Neural progenitor cell (in vitro differentiated cells): ENCODE measurements around the gene UNC5A. TPM values are rescaled to one million over a fixed set of nuclear protein-coding genes. Genes with fewer than 3 reads are reported as not detected.
A peak's percentile ranks its signal among the peaks of the same experiment; 100 is the strongest.

Source experiments
- DNase-seq: peaks from one replicate; pipeline ENCODE4 v3.0.0-alpha.2; 2016; ENCODE audit warnings: low spot score
- H2AFZ ChIP-seq: fragments of 200-600 bp; sonication (generic); replicated peaks from 2 replicates; pipeline ENCODE4 v1.6.1; 2016; ENCODE audit warnings: antibody characterized with exemption
- H3F3A ChIP-seq: fragments of 200-600 bp; sonication (generic); 2 replicates; pipeline ENCODE4 v1.6.1; 2016; ENCODE audit warnings: antibody characterized with exemption, low read depth
- H3K27ac ChIP-seq: fragments of 200-600 bp; sonication (generic); 2 replicates; pipeline ENCODE4 v1.5.1; 2016; ENCODE audit warnings: mild to moderate bottlenecking
- H3K27me3 ChIP-seq: fragments of 200-600 bp; sonication (generic); 2 replicates; pipeline ENCODE4 v1.6.1; 2016; ENCODE audit warnings: mild to moderate bottlenecking, moderate library complexity
- H3K36me3 ChIP-seq: fragments of 200-600 bp; sonication (generic); 2 replicates; pipeline ENCODE4 v1.5.1; 2016
- H3K4me1 ChIP-seq: fragments of 200-600 bp; sonication (generic); 2 replicates; pipeline ENCODE4 v1.6.1; 2016; ENCODE audit warnings: mixed run types
- H3K4me2 ChIP-seq: fragments of 200-600 bp; sonication (generic); 2 replicates; pipeline ENCODE4 v1.6.1; 2016
- H3K4me3 ChIP-seq: fragments of 200-600 bp; sonication (generic); 2 replicates; pipeline ENCODE4 v1.5.1; 2016
- H3K79me2 ChIP-seq: fragments of 200-600 bp; sonication (generic); 2 replicates; pipeline ENCODE4 v1.6.1; 2016; ENCODE audit warnings: low read depth
- H3K9ac ChIP-seq: fragments of 200-600 bp; sonication (generic); 2 replicates; pipeline ENCODE4 v1.6.1; 2016
- H3K9me3 ChIP-seq: fragments of 200-600 bp; sonication (generic); 2 replicates; pipeline ENCODE4 v1.5.1; 2016; ENCODE audit warnings: low read depth
- H4K20me1 ChIP-seq: fragments of 200-600 bp; sonication (generic); 2 replicates; pipeline ENCODE4 v1.6.1; 2016; ENCODE audit warnings: low read depth
- H3K27ac Mint-ChIP-seq: 3 replicates; pipeline ENCODE4 v1.8.0; 2021; ENCODE audit warnings: mixed read lengths
- H3K27me3 Mint-ChIP-seq: 2 replicates; pipeline ENCODE4 v1.8.0; 2022; ENCODE audit warnings: low read depth, mild to moderate bottlenecking, inconsistent platforms, moderate library complexity, mixed read lengths; ENCODE audit not compliant: insufficient read depth
- H3K36me3 Mint-ChIP-seq: 3 replicates; pipeline ENCODE4 v1.8.0; 2021; ENCODE audit warnings: mixed read lengths
- H3K4me1 Mint-ChIP-seq: 3 replicates; pipeline ENCODE4 v1.8.0; 2021; ENCODE audit warnings: mixed read lengths
- H3K4me3 Mint-ChIP-seq: 3 replicates; pipeline ENCODE4 v1.8.0; 2021; ENCODE audit warnings: mild to moderate bottlenecking, moderate library complexity, mixed read lengths
- H3K9me3 Mint-ChIP-seq: 3 replicates; pipeline ENCODE4 v1.8.0; 2020; ENCODE audit warnings: mixed read lengths
- CTCF ChIP-seq: fragments of 200-600 bp; sonication (generic); IDR thresholded peaks from 2 replicates; pipeline ENCODE4 v1.5.1; 2017; ENCODE audit warnings: antibody characterized with exemption, mild to moderate bottlenecking
- EZH2 ChIP-seq: fragments of 200-600 bp; sonication (generic); IDR thresholded peaks from 2 replicates; pipeline ENCODE4 v1.6.1; 2017; ENCODE audit warnings: antibody characterized with exemption, mild to moderate bottlenecking, moderate library complexity
- EZH2phosphoT487 ChIP-seq: fragments of 200-600 bp; sonication (generic); IDR thresholded peaks from 2 replicates; pipeline ENCODE4 v1.6.1; 2017; ENCODE audit warnings: antibody characterized with exemption
- total RNA-seq: library from RNA; depleted of rRNA; stranded (reverse); fragments of >200 nt; gene quantifications from 2 replicates; pipeline ENCODE4 v1.2.3, GENCODE V29; 2015; ENCODE audit warnings: low replicate concordance

UNC5A gene
- total RNA-seq, 1 donor from 2014 or later = 1.2 TPM

DNA sequence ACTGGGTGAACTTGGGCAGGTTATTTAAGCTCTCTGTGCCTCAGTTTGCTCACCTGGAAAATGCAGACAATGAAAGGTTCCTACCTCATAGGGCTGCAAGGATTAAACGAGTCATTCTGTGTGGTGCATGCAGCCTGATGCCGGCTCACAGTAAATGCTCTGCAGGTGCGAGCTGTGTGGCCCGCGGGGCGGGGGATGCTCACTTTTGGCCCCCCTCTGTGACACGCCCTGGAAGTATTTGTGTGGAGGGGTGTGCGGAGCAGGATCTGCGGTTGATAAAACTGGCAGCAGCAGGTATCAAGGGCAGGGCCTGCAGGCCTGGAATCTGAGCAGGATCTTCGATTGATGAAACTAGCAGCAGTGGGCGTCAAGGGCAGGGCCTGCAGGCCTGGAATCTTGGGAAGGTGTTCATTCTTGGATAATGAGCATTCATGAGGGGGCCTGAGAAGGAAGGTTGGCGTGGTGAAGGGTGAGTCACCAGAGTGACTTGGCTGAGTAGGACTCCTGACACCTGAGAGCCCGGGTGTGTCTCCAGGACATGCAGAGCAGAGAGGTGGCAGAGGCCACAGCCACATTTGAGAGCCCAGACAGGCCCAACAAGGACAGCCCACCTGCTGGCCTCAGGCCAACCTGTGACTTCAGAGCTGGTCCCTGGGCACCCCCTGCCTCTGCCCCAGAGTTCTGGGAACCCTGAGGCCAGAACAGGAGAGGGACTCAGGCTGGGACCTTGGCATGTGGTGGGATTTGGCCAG lies 11.9 kb downstream of the UNC5A start:
- Histone ChIP-seq H3K9ac (no peak overlapping the region), H3K27me3 (no peaks in the 10 kb centered on the region), H3K27ac (no peak overlapping the region), H3F3A (peaks cover 21% of the 10 kb centered on the region), H3K4me1 (peaks cover 11% of the 10 kb centered on the region), H4K20me1 (no peaks in the 10 kb centered on the region), H3K4me3 (no peak overlapping the region), H3K4me2 (no peak overlapping the region), H2AFZ (no peak overlapping the region), H3K36me3 (no peaks in the 10 kb centered on the region), H3K79me2 (no peaks in the 10 kb centered on the region), H3K9me3 (no peaks in the 10 kb centered on the region)
- DNase-seq = no peak
- H3K4me3 Mint-ChIP-seq = peak overlapping the region; percentile 27
- peaks cover 22% of the 10 kb centered on the region for H3K4me1 Mint-ChIP-seq
- peaks cover 32% of the 10 kb centered on the region for H3K27me3 Mint-ChIP-seq
- no peak overlapping the region for H3K27ac Mint-ChIP-seq
- no peaks in the 10 kb centered on the region for H3K9me3 Mint-ChIP-seq
- no peaks in the 10 kb centered on the region for H3K36me3 Mint-ChIP-seq
- TF ChIP-seq CTCF (no peak), EZH2phosphoT487 (no peak), EZH2 (no peak)

GRCh38 chr5:176822793-176823481 lies 12.6 kb downstream of the UNC5A start:
- DNase-seq = no peak
- H3K27ac Mint-ChIP-seq = no peak overlapping the region

GRCh38 chr5:176823869-176824412 lies 13.6 kb downstream of the UNC5A start:
- Histone ChIP-seq H3K4me3 (no peak overlapping the region), H3K4me1 (peaks cover under 1% of the 10 kb centered on the region), H4K20me1 (no peaks in the 10 kb centered on the region), H3F3A (peaks cover 6% of the 10 kb centered on the region), H3K79me2 (no peaks in the 10 kb centered on the region), H3K9me3 (no peaks in the 10 kb centered on the region), H3K36me3 (no peaks in the 10 kb centered on the region), H3K9ac (no peak overlapping the region), H3K27ac (no peak overlapping the region), H2AFZ (no peak overlapping the region), H3K4me2 (no peak overlapping the region), H3K27me3 (no peaks in the 10 kb centered on the region)
- Mint-ChIP-seq H3K27me3 (peaks cover 26% of the 10 kb centered on the region), H3K4me3 (peak overlapping the region; percentile 43), H3K27ac (no peak overlapping the region), H3K9me3 (no peaks in the 10 kb centered on the region), H3K36me3 (no peaks in the 10 kb centered on the region), H3K4me1 (peaks cover 16% of the 10 kb centered on the region)
- no peak for DNase-seq
- TF ChIP-seq EZH2phosphoT487 = no peak
- TF ChIP-seq EZH2 = no peak
- no peak for TF ChIP-seq CTCF

More at GRCh38 chr5:176822793-176823481, 12.6 kb downstream of the UNC5A start:
- Histone ChIP-seq H3K4me1 (peaks cover 9% of the 10 kb centered on the region), H3F3A (peaks cover 15% of the 10 kb centered on the region), H3K4me3 (no peak overlapping the region), H3K36me3 (no peaks in the 10 kb centered on the region), H3K27me3 (no peaks in the 10 kb centered on the region), H2AFZ (no peak overlapping the region), H3K9ac (no peak overlapping the region), H3K79me2 (no peaks in the 10 kb centered on the region), H3K27ac (no peak overlapping the region), H3K9me3 (no peaks in the 10 kb centered on the region), H4K20me1 (no peaks in the 10 kb centered on the region), H3K4me2 (no peak overlapping the region)
- Mint-ChIP-seq H3K27me3 (peaks cover 32% of the 10 kb centered on the region), H3K4me1 (peaks cover 22% of the 10 kb centered on the region), H3K9me3 (no peaks in the 10 kb centered on the region), H3K4me3 (no peak overlapping the region), H3K36me3 (no peaks in the 10 kb centered on the region)
- TF ChIP-seq EZH2 (no peak), EZH2phosphoT487 (no peak), CTCF (no peak)
